ENCODE measurements around the gene NEFH. TPM values are rescaled to one million over a fixed set of nuclear protein-coding genes. Genes with fewer than 3 reads are reported as not detected.

The NEFH gene
- total RNA-seq, 1 donor from 2014 or later: 0.43 TPM

- H3K27me3 ChIP-seq: no peaks in the 10 kb centered on the region
- no peak overlapping the region for H3K9ac ChIP-seq
- H3K4me2 ChIP-seq: no peak overlapping the region
- Mint-ChIP-seq H3K27ac (no peak overlapping the region), H3K4me1 (no peaks in the 10 kb centered on the region), H3K36me3 (peaks cover 34% of the 10 kb centered on the region), H3K27me3 (ENCODE audit: insufficient read depth, low read depth) (peaks cover 4% of the 10 kb centered on the region), H3K4me3 (no peak overlapping the region), H3K9me3 (no peaks in the 10 kb centered on the region)
- H3F3A ChIP-seq (ENCODE audit: low read depth): no peaks in the 10 kb centered on the region
- H3K36me3 ChIP-seq: no peaks in the 10 kb centered on the region
- H3K9me3 ChIP-seq (ENCODE audit: low read depth): no peaks in the 10 kb centered on the region
- no peaks in the 10 kb centered on the region for H3K4me1 ChIP-seq
- H3K79me2 ChIP-seq (ENCODE audit: low read depth): no peaks in the 10 kb centered on the region
- no peak overlapping the region for H3K27ac ChIP-seq
- H2AFZ ChIP-seq (replicated peaks): no peak overlapping the region
- no peaks in the 10 kb centered on the region for H4K20me1 ChIP-seq (ENCODE audit: low read depth)
- no peak for TF ChIP-seq EZH2phosphoT487 (IDR thresholded peaks at IDR 0.05)
- H3K4me3 ChIP-seq: no peak overlapping the region
- DNase-seq (ENCODE audit: low spot score): no peak
Observed at GRCh38 chr22:29520851-29521250, 40.8 kb downstream of the NEFH start.

DNA sequence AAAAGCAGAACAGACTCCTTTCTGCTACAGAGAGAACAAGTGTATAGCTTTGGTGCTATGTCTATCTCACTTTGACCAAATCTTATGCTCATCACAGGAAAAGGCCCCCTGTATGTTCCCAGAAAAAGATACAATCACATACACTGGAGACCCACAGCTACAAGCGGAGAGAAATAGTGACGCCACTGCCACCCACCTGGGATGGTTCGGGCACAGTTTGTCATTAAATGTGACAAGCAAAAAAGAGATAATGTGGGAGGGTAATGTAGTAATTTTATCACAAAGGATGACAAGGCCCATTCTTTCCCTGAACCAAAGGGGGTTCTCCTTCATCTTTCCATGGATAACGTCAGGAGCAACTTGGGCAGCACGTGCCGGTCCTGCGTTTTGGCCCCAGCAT lies 41.5 kb downstream of the NEFH start:
- peaks cover 4% of the 10 kb centered on the region for H3K27me3 Mint-ChIP-seq (ENCODE audit: insufficient read depth, low read depth)
- H3K4me1 ChIP-seq: no peaks in the 10 kb centered on the region
- no peaks in the 10 kb centered on the region for H3K36me3 ChIP-seq
- no peak overlapping the region for H3K27ac ChIP-seq
- no peak overlapping the region for H3K27ac Mint-ChIP-seq
- H3F3A ChIP-seq (ENCODE audit: low read depth): no peaks in the 10 kb centered on the region
- no peaks in the 10 kb centered on the region for H3K9me3 ChIP-seq (ENCODE audit: low read depth)
- H3K36me3 Mint-ChIP-seq: peaks cover 28% of the 10 kb centered on the region
- no peak overlapping the region for H3K4me3 Mint-ChIP-seq
- DNase-seq (ENCODE audit: low spot score): no peak
- H3K27me3 ChIP-seq: no peaks in the 10 kb centered on the region
- no peaks in the 10 kb centered on the region for H3K4me1 Mint-ChIP-seq
- H3K4me2 ChIP-seq: no peak overlapping the region
- no peak overlapping the region for H2AFZ ChIP-seq (replicated peaks)
- no peak overlapping the region for H3K9ac ChIP-seq
- no peaks in the 10 kb centered on the region for H3K9me3 Mint-ChIP-seq
- no peak overlapping the region for H3K4me3 ChIP-seq
- TF ChIP-seq CTCF (IDR thresholded peaks at IDR 0.05) (no peak), EZH2phosphoT487 (IDR thresholded peaks at IDR 0.05) (no peak), EZH2 (IDR thresholded peaks at IDR 0.05) (no peak)
- no peaks in the 10 kb centered on the region for H4K20me1 ChIP-seq (ENCODE audit: low read depth)
- H3K79me2 ChIP-seq (ENCODE audit: low read depth): no peaks in the 10 kb centered on the region

DNA sequence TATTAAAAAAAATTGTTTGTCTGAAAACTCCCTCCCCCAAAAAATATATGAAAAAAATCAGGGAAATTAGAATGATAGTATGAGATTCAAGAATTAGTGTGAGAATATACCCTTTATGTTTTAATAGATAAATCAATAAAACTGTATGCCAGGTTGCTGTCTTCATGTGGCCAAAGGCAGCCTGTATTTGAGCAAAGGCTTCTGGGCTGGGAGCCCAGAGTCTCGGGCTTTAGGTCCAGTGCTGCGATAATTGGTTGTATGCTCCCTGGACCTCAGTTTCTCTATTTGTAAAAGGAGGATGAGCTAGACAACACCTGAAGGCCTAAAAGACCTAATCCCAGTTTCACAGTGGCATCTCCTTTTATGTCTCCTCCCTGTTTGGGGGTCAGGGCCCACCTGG lies 43.7 kb downstream of the NEFH start:
- Histone ChIP-seq H3K27me3 (no peaks in the 10 kb centered on the region), H3K9me3 (ENCODE audit: low read depth) (no peaks in the 10 kb centered on the region), H3K36me3 (no peaks in the 10 kb centered on the region), H3F3A (ENCODE audit: low read depth) (no peaks in the 10 kb centered on the region), H3K4me1 (no peaks in the 10 kb centered on the region), H2AFZ (replicated peaks) (no peak overlapping the region), H3K4me3 (no peak overlapping the region), H3K9ac (no peak overlapping the region), H4K20me1 (ENCODE audit: low read depth) (no peaks in the 10 kb centered on the region), H3K27ac (no peak overlapping the region), H3K79me2 (ENCODE audit: low read depth) (no peaks in the 10 kb centered on the region), H3K4me2 (no peak overlapping the region)
- Mint-ChIP-seq H3K36me3 (peaks cover 27% of the 10 kb centered on the region), H3K4me1 (no peaks in the 10 kb centered on the region), H3K9me3 (no peaks in the 10 kb centered on the region), H3K27me3 (ENCODE audit: insufficient read depth, low read depth) (peaks cover 4% of the 10 kb centered on the region), H3K4me3 (no peak overlapping the region), H3K27ac (no peak overlapping the region)
- no peak for TF ChIP-seq EZH2phosphoT487 (IDR thresholded peaks at IDR 0.05)
- TF ChIP-seq CTCF (IDR thresholded peaks at IDR 0.05): no peak
- TF ChIP-seq EZH2 (IDR thresholded peaks at IDR 0.05): no peak
- DNase-seq (ENCODE audit: low spot score): no peak

- Mint-ChIP-seq H3K27ac (no peak overlapping the region), H3K4me3 (no peak overlapping the region), H3K36me3 (peaks cover 30% of the 10 kb centered on the region), H3K27me3 (ENCODE audit: insufficient read depth, low read depth) (peaks cover 4% of the 10 kb centered on the region), H3K4me1 (no peaks in the 10 kb centered on the region), H3K9me3 (no peaks in the 10 kb centered on the region)
- no peaks in the 10 kb centered on the region for H3K79me2 ChIP-seq (ENCODE audit: low read depth)
- no peak overlapping the region for H3K4me3 ChIP-seq
- no peaks in the 10 kb centered on the region for H3K9me3 ChIP-seq (ENCODE audit: low read depth)
- H2AFZ ChIP-seq (replicated peaks): no peak overlapping the region
- H4K20me1 ChIP-seq (ENCODE audit: low read depth): no peaks in the 10 kb centered on the region
- no peak overlapping the region for H3K27ac ChIP-seq
- H3K36me3 ChIP-seq: no peaks in the 10 kb centered on the region
- no peak overlapping the region for H3K4me2 ChIP-seq
- no peaks in the 10 kb centered on the region for H3K27me3 ChIP-seq
- no peaks in the 10 kb centered on the region for H3K4me1 ChIP-seq
- no peaks in the 10 kb centered on the region for H3F3A ChIP-seq (ENCODE audit: low read depth)
- H3K9ac ChIP-seq: no peak overlapping the region
- TF ChIP-seq EZH2phosphoT487 (IDR thresholded peaks at IDR 0.05) (no peak), CTCF (IDR thresholded peaks at IDR 0.05) (peak; percentile 54)
- peak; percentile 59 for DNase-seq (ENCODE audit: low spot score)
Observed at GRCh38 chr22:29524442-29525191, 44.6 kb downstream of the NEFH start.
